Testis (tissue), 2 donors: Measurements from ENCODE around the gene MACC1.

Experiments used
- POLR2A ChIP-seq: fragments of 450-650 bp; IDR thresholded peaks from one replicate; pipeline ENCODE4 v1.6.1; 2017; ENCODE audit warnings: antibody characterized with exemption, mild to moderate bottlenecking, moderate library complexity
- TF ChIP-seq, protein P1 (sequence below), 3 experiments: fragments of 450-650 bp in 2 of 3; fragments of 200-600 bp in 1 of 3; sonication (generic) in 1 of 3; IDR thresholded peaks; one replicate each; pipeline ENCODE4 v1.5.1; 2016 to 2019; ENCODE audit warnings: antibody characterized with exemption in 3 of 3, mild to moderate bottlenecking in 2 of 3, moderate library complexity in 1 of 3

DNA sequence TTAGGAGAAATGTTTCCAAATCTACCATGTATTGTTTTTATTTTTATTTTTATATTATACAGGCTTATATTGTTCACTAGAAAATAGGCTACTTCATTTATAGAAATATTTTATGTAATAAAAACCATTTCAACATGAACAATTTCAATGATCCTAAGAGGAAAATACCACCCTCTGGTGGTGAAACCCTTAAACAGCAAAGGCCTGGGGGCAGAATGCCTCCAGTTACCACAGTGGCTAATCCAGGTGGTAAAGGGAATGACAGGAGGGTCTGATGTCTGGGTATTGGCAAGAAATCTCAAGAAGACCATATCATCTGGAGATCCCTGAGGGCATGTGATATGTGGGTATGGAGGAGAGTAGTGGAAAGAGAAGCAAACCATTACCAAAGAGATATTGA, 19.3 kb downstream of the MACC1 start:
- TF ChIP-seq, protein P1, sequence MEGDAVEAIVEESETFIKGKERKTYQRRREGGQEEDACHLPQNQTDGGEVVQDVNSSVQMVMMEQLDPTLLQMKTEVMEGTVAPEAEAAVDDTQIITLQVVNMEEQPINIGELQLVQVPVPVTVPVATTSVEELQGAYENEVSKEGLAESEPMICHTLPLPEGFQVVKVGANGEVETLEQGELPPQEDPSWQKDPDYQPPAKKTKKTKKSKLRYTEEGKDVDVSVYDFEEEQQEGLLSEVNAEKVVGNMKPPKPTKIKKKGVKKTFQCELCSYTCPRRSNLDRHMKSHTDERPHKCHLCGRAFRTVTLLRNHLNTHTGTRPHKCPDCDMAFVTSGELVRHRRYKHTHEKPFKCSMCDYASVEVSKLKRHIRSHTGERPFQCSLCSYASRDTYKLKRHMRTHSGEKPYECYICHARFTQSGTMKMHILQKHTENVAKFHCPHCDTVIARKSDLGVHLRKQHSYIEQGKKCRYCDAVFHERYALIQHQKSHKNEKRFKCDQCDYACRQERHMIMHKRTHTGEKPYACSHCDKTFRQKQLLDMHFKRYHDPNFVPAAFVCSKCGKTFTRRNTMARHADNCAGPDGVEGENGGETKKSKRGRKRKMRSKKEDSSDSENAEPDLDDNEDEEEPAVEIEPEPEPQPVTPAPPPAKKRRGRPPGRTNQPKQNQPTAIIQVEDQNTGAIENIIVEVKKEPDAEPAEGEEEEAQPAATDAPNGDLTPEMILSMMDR (IDR thresholded peaks at IDR 0.05), result peak in 1 of 3 experiments; percentile 42
- TF ChIP-seq POLR2A, result no peak
